Smooth muscle cell (in vitro differentiated cells): ENCODE results near the gene KCNAB1. TPM values are rescaled to one million over a fixed set of nuclear protein-coding genes. Genes with fewer than 3 reads are reported as not detected.
A peak's percentile ranks its signal among the peaks of the same experiment; 100 is the strongest.

Source experiments
- DNase-seq: peaks from one replicate; lab custom pipeline; 2025; ENCODE audit not compliant: unreplicated experiment; lab: John Stamatoyannopoulos, UW
- H2AFZ ChIP-seq: fragments of 200-600 bp; sonication (generic); 2 replicates; pipeline ENCODE4 v1.6.0; 2016; ENCODE audit warnings: antibody characterized with exemption, low read depth, mild to moderate bottlenecking
- H3F3A ChIP-seq: fragments of 200-600 bp; sonication (generic); 2 replicates; pipeline ENCODE4 v1.6.0; 2017; ENCODE audit warnings: antibody characterized with exemption, low read depth
- H3K27ac ChIP-seq: fragments of 200-600 bp; sonication (generic); 2 replicates; pipeline ENCODE4 v1.5.1; 2016; ENCODE audit warnings: low read depth, mild to moderate bottlenecking
- H3K27me3 ChIP-seq: fragments of 200-600 bp; sonication (generic); 2 replicates; pipeline ENCODE4 v1.6.1; 2016; ENCODE audit warnings: low read depth, mild to moderate bottlenecking
- H3K36me3 ChIP-seq: fragments of 200-600 bp; sonication (generic); 2 replicates; pipeline ENCODE4 v1.5.1; 2016; ENCODE audit warnings: low read depth
- H3K4me1 ChIP-seq: fragments of 200-600 bp; sonication (generic); 2 replicates; pipeline ENCODE4 v1.5.1; 2016; ENCODE audit warnings: low read depth
- H3K4me2 ChIP-seq: fragments of 200-600 bp; sonication (generic); 2 replicates; pipeline ENCODE4 v1.6.0; 2016; ENCODE audit warnings: mild to moderate bottlenecking
- H3K4me3 ChIP-seq: fragments of 200-600 bp; sonication (generic); 2 replicates; pipeline ENCODE4 v1.5.1; 2016; ENCODE audit warnings: mild to moderate bottlenecking
- H3K79me2 ChIP-seq: fragments of 200-600 bp; sonication (generic); 2 replicates; pipeline ENCODE4 v1.6.0; 2016; ENCODE audit warnings: low read depth, mild to moderate bottlenecking
- H3K9ac ChIP-seq: fragments of 200-600 bp; sonication (generic); 2 replicates; pipeline ENCODE4 v1.6.0; 2016; ENCODE audit warnings: low read depth
- H3K9me3 ChIP-seq: fragments of 200-600 bp; sonication (generic); replicated peaks from 2 replicates; pipeline ENCODE4 v1.5.1; 2016; ENCODE audit warnings: low read depth
- H4K20me1 ChIP-seq: fragments of 200-600 bp; sonication (generic); 2 replicates; pipeline ENCODE4 v1.6.0; 2016; ENCODE audit warnings: low read depth
- CTCF ChIP-seq: fragments of 200-600 bp; sonication (generic); IDR thresholded peaks from 2 replicates; pipeline ENCODE4 v1.5.1; 2017; ENCODE audit warnings: borderline replicate concordance, mild to moderate bottlenecking, antibody characterized with exemption; ENCODE audit not compliant: insufficient read depth, poor library complexity, severe bottlenecking
- WGBS: methylation state at CpG from one replicate; pipeline ENCODE4 v1.1.7; 2016; ENCODE audit warnings: low lambda C conversion rate; 5-methylcytosine and 5-hydroxymethylcytosine counted together
- polyA plus RNA-seq: library from polyadenylated mRNA; unstranded; fragments of >200 nt; fragmentation: Nextera tagmentation; extraction: Ambion mirVana; gene quantifications from 2 replicates; pipeline ENCODE4 v1.2.1, GENCODE V29; 2016
- total RNA-seq: library from RNA; depleted of rRNA; stranded (reverse); fragments of >200 nt; gene quantifications from 2 replicates; pipeline ENCODE4 v1.2.3, GENCODE V29; 2014

KCNAB1 gene
- total and polyA plus RNA-seq, 2 experiments from 2014 or later, result 0.36 to 1.0 TPM

- no peaks in the 10 kb centered on the region for H3K9me3 ChIP-seq
- no peaks in the 10 kb centered on the region for H4K20me1 ChIP-seq
- H3K4me2 ChIP-seq, result no peak overlapping the region
- no peaks in the 10 kb centered on the region for H3K79me2 ChIP-seq
- H3K9ac ChIP-seq, result no peak overlapping the region
- no peaks in the 10 kb centered on the region for H3F3A ChIP-seq
- DNase-seq, result no peak
- no peaks in the 10 kb centered on the region for H3K4me1 ChIP-seq
- peak; percentile 89 for TF ChIP-seq CTCF
- WGBS, result 23% methylated on average over 8 of the region's 8 CpGs
- H3K27me3 ChIP-seq, result peaks cover under 1% of the 10 kb centered on the region
- no peak overlapping the region for H3K27ac ChIP-seq
- peak overlapping the region; percentile 68 for H2AFZ ChIP-seq
- no peak overlapping the region for H3K4me3 ChIP-seq
- no peaks in the 10 kb centered on the region for H3K36me3 ChIP-seq
These were observed 30.2 kb downstream of the KCNAB1 start for GRCh38 chr3:156150434-156151066.

- no peaks in the 10 kb centered on the region for H3K27me3 ChIP-seq
- no peaks in the 10 kb centered on the region for H3K9me3 ChIP-seq
- H3K79me2 ChIP-seq, result no peaks in the 10 kb centered on the region
- H3K36me3 ChIP-seq, result no peaks in the 10 kb centered on the region
- H2AFZ ChIP-seq, result peak overlapping the region; percentile 56
- WGBS, result 32% methylated on average over 10 of the region's 10 CpGs
- peak; percentile 89 for TF ChIP-seq CTCF
- DNase-seq, result peak; percentile 5
- peak overlapping the region; percentile 48 for H3K4me2 ChIP-seq
- no peaks in the 10 kb centered on the region for H3F3A ChIP-seq
- no peaks in the 10 kb centered on the region for H4K20me1 ChIP-seq
- H3K4me3 ChIP-seq, result no peak overlapping the region
- no peak overlapping the region for H3K27ac ChIP-seq
- H3K4me1 ChIP-seq, result no peaks in the 10 kb centered on the region
- peak overlapping the region; percentile 48 for H3K9ac ChIP-seq
These were observed 31.5 kb downstream of the KCNAB1 start for GRCh38 chr3:156151824-156152428.

- Histone ChIP-seq H3K27ac (no peak overlapping the region), H3K4me2 (no peak overlapping the region), H3K36me3 (no peaks in the 10 kb centered on the region), H3K27me3 (no peaks in the 10 kb centered on the region), H3K9ac (no peak overlapping the region), H3K4me3 (no peak overlapping the region), H3K4me1 (peaks cover 14% of the 10 kb centered on the region), H3F3A (no peaks in the 10 kb centered on the region), H4K20me1 (no peaks in the 10 kb centered on the region), H2AFZ (no peak overlapping the region), H3K9me3 (no peaks in the 10 kb centered on the region), H3K79me2 (no peaks in the 10 kb centered on the region)
- DNase-seq, result no peak
- WGBS, result 83% methylated on average over 3 of the region's 3 CpGs
- no peak for TF ChIP-seq CTCF
These were observed 38.4 kb downstream of the KCNAB1 start for GRCh38 chr3:156158656-156159295.
